ENCODE results near the gene SLC9C2. TPM values are rescaled to one million over a fixed set of nuclear protein-coding genes. Genes with fewer than 3 reads are reported as not detected.
A peak's percentile ranks its signal among the peaks of the same experiment; 100 is the strongest.
"Not testable (repeated sequence)": the region's sequence is repeated elsewhere in the genome, so short reads cannot be mapped to it uniquely, and the experiment has no call there.

SLC9C2 gene
- polyA plus RNA-seq, 4 donors, result 0.14 to 1.1 (median 0.33) TPM

- no peak for DNase-seq (ENCODE audit: low read depth in 4 of 4, low spot score in 3 of 4)
Observed at GRCh38 chr1:173529106-173529505, 73.8 kb downstream of the SLC9C2 start.

GRCh38 chr1:173527151-173527826 lies 75.6 kb downstream of the SLC9C2 start:
- no peak for DNase-seq (ENCODE audit: low read depth in 4 of 4, low spot score in 3 of 4)

DNA sequence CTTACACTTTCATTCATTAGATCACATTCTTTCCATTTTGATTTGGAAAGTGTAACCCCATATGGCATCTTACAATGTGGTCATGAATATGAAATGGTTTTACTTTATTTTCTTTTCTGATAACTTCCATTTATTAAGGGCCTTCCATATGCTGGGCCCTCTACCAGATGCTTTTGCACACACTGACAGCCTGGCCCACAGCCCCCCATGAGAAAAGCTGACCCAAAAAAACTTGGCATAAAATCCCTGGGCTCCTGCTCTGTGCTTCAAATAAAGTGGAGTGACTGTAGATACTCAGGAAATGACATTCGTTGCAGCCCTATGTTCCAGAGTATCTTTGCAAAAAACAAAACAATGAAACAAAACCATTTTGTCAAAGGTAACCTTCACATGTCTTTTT lies 76.9 kb downstream of the SLC9C2 start:
- DNase-seq (ENCODE audit: low read depth in 4 of 4, low spot score in 3 of 4), result no peak

- DNase-seq (ENCODE audit: low read depth in 4 of 4, low spot score in 3 of 4), result no peak
Observed at GRCh38 chr1:173523329-173523728, 79.5 kb downstream of the SLC9C2 start.

DNA sequence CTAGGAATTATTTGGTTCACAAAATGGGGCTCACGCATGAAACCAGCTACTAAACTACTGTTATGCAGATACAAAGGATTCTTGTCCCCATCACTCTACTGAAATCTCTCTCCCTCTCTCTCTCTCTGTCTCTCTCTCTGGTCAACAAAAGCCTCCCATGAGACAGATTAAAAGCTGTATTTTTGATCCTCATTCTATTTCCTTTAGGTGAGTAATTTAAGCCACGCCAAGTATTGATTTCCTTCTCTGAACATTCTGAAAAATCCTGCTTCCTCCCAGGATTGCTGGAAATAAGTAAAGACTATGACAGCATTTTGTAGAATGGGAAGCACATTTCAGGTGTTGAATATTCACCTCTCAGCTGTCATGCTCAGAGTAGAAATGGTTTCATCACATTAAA lies 82.1 kb downstream of the SLC9C2 start:
- DNase-seq (ENCODE audit: low read depth in 4 of 4, low spot score in 3 of 4), result no peak

GRCh38 chr1:173514503-173514902 lies 88.4 kb downstream of the SLC9C2 start:
- not testable (repeated sequence) for DNase-seq (ENCODE audit: low read depth in 4 of 4, low spot score in 3 of 4)

DNA sequence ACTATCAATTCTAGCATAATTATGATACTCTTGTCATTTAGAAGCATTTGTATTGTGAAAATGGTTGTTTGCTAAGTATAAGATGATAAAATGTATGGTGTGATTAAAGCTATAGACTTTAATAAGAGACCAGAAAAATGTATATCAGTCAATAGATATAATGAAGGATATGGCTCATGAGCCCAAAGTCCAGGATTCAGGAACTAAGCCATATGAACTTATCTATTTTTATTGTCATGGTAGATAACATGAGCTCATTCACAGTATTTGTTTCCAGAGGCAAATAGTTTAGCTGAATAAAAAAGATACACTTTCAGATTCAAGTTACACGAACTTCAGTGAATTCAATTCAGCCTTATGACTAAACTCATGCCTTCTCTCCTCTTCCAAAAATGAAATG lies 93.1 kb downstream of the SLC9C2 start:
- no peak for DNase-seq (ENCODE audit: low read depth in 4 of 4, low spot score in 3 of 4)

- DNase-seq (ENCODE audit: low read depth in 4 of 4, low spot score in 3 of 4), result no peak
Observed at GRCh38 chr1:173508541-173508940, 94.3 kb downstream of the SLC9C2 start.

DNA sequence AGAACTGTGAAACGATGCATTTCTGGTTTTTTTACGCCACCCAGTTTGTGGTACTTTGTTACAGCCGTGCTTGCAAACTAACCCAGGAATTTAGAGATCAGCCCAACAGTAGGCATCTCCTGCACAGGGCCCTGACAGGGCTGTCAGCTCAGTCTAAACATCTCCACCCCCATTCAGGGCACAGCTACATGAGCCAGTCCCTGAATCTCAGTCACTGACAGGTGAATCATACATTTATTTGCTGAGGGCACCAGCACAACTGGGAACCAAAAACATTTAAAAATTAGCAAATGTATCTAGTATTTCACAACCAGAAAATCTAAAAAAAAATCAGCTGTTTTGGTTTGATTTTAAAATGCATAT lies 95.0 kb downstream of the SLC9C2 start:
- DNase-seq (ENCODE audit: low read depth in 4 of 4, low spot score in 3 of 4), result peak in 1 of 4 donors; percentile 3

DNA sequence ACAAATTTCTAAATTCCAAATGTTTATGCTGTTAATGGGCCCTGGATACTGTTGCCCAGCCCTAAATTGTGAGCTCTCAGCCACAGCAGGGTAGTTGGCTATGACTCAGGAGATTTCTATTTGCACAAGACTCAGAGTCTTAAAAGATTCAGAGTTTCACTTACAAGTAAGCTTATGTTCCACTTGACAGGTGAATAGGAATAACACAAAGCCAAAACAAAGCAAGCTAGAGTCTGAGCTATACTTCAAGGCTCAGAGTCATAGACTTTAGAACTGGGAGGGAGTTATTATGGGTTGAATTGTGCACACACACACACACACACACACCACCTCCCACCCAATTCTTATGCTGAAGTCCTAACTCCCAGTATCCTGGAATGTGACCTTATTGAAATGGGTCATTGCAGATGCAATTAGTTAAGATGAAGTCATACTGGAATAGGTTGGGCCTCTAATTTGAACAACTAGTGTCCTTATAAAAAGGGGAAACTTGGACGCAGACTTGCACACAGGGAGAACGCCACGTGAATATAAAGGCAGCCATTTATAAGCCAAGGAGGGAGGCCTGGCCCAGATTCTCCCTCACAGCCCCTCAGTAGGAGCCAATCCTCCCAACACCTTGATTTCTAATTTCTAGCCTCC lies 95.5 kb downstream of the SLC9C2 start:
- peak; percentile 45 to 82 (median 68) for DNase-seq (ENCODE audit: low read depth in 4 of 4, low spot score in 3 of 4)

DNA sequence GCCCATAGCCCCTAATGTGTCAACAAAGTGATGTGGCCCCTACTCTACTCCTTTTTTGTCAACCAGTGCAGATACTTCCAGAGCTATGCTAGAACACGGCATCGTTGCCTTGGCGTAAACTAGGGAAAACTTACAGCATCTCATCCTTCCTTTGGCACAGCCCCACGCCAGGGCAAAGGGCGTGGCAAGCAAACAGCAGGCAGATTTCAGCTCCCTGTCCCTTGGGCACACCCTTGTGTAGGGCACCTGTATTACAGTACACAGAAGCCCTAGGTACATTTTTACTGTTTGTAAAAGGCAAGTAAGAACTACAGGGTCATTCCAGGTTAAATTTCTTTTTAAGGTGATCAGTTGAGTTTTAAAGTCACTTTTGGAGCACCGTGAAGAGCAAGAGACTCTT lies 96.4 kb downstream of the SLC9C2 start:
- DNase-seq (ENCODE audit: low read depth in 4 of 4, low spot score in 3 of 4), result no peak

DNA sequence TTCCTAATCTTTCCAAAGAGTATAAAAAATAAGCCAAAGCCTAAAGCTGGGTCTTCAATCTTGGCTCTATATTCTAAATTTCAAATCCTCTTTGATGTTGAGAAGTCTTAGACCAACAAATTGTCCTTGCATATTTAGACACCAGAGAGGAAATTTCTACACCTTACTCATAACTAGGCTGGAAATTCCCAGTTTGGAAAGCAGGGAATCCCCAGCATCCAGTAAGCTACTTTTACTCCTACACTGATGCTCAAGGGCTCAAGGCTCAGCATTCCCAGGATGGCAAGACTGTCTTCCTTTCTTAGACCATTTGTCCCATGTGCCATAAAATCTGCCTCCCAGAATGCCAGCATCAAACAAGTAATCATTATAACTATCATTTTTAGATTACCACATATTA lies 97.5 kb downstream of the SLC9C2 start:
- no peak for DNase-seq (ENCODE audit: low read depth in 4 of 4, low spot score in 3 of 4)

GRCh38 chr1:173504268-173504667 lies 98.6 kb downstream of the SLC9C2 start:
- DNase-seq (ENCODE audit: low read depth in 4 of 4, low spot score in 3 of 4), result no peak

DNA sequence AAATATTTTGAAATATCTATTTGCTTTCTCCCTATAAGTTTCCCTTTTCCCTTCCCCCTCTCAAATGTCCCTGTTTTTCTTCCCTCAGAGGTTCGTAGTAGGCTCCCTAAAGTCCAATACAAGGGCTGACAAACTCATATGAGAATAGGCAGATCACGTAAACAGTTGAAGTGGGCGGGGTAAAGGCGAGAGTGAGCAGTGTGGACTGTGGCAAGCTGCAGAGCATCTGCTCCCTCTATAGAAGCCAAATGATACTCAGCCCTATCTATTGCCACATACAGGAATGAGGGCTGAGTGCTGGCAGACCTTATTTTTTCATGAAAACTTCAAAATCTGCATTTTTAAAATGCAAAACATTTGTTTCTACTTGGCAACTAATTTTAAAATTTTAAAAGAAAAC lies 99.5 kb downstream of the SLC9C2 start:
- DNase-seq (ENCODE audit: low read depth in 4 of 4, low spot score in 3 of 4), result no peak

DNA sequence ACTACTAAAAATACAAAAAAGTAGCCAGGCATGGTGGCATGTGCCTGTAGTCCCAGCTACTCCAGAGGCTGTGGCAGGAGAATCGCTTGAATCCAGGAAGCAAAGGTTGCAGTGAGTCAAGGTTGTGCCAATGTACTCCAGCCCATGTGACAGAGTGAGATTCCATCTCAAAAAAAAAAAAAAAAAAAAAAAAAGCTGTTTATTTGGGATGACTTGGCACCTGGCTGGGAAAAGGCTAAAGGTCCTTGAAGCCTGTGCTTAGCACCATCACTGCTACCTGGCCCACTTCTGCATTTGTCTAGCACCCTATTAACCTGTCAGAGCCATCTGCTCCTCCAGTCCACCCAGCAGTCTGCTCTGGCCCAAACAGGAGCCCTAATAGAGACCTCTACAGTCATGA lies 100.8 kb downstream of the SLC9C2 start:
- no peak for DNase-seq (ENCODE audit: low read depth in 4 of 4, low spot score in 3 of 4)

DNA sequence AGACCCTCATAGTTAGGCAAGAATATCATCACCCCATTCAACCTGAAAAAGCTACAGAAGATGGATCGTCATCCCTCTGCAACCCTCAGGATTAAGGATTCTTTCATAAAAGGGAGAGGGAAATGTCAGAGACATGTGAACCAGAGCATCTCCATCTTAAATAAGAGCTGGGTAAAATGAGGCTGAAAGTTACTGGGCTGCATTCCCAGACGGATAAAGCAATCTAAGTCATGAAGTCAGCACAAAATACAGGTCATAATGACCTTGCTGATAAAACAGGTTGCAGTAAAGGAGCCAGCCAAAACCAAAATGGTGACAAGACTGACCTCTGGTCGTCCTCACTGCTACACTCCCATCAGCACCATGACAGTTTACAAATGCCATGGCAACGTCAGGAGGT lies 103.1 kb downstream of the SLC9C2 start:
- DNase-seq (ENCODE audit: low read depth in 4 of 4, low spot score in 3 of 4), result no peak

- DNase-seq (ENCODE audit: low read depth in 4 of 4, low spot score in 3 of 4), result no peak
Observed at GRCh38 chr1:173496757-173497320, 106.0 kb downstream of the SLC9C2 start.

GRCh38 chr1:173495609-173496267 lies 107.1 kb downstream of the SLC9C2 start:
- no peak for DNase-seq (ENCODE audit: low read depth in 4 of 4, low spot score in 3 of 4)

- not testable (repeated sequence) for DNase-seq (ENCODE audit: low read depth in 4 of 4, low spot score in 3 of 4)
Observed at GRCh38 chr1:173493125-173493524, 109.7 kb downstream of the SLC9C2 start.

GRCh38 chr1:173491508-173491907 lies 111.4 kb downstream of the SLC9C2 start:
- DNase-seq (ENCODE audit: low read depth in 4 of 4, low spot score in 3 of 4), result no peak

GRCh38 chr1:173489929-173490328 lies 112.9 kb downstream of the SLC9C2 start:
- DNase-seq (ENCODE audit: low read depth in 4 of 4, low spot score in 3 of 4), result no peak

GRCh38 chr1:173489149-173489600 lies 113.7 kb downstream of the SLC9C2 start:
- DNase-seq (ENCODE audit: low read depth in 4 of 4, low spot score in 3 of 4), result no peak
